HepG2 (cell line): Measurements from ENCODE around the gene TCEANC2. TPM values are rescaled to one million over a fixed set of nuclear protein-coding genes. Genes with fewer than 3 reads are reported as not detected.

Source experiments
- ATAC-seq: fragments of 200-7000 bp; cut with Tn5 transposase; 3 replicates; pipeline ENCODE4 v1.9.1; 2020; ENCODE audit warnings: mild to moderate bottlenecking, moderate library complexity
- BruUV-seq: library from RNA; stranded (reverse); fragments of 400-500 nt; replicated peaks from 2 replicates; lab custom pipeline; 2021; lab: Mats Ljungman, UMichigan
- CTCF ChIA-PET: fragments of 300-600 bp; formaldehyde crosslinking; extraction: SDS; loops from one replicate; lab custom pipeline; 2021; ENCODE audit warnings: low total read pairs, inconsistent platforms, low intra/inter-chr PET ratio; lab: Yijun Ruan, JAX
- POLR2A ChIA-PET: fragments of 350-600 bp; sonication (Branson Sonifier 250); formaldehyde crosslinking; loops from one replicate; lab custom pipeline; 2020; ENCODE audit warnings: antibody characterized with exemption, inconsistent platforms; lab: Yijun Ruan, JAX
- DNase-seq: peaks from one replicate; pipeline ENCODE4 v3.0.0-alpha.2; 2015; ENCODE audit warnings: low spot score
- FAIRE-seq: peaks from 3 replicates; lab custom pipeline; 2011; peaks lifted over from hg19 to GRCh38; lab: Jason Lieb, UNC
- H2AFZ ChIP-seq: one replicate; pipeline ENCODE4 v1.6.1; 2011; ENCODE audit warnings: low read length, inconsistent platforms
- H3K27ac ChIP-seq: fragments of 300-600 bp; 3 replicates; pipeline ENCODE4 v1.8.0; 2011; ENCODE audit warnings: mixed run types, mild to moderate bottlenecking, mixed read lengths, low read length, inconsistent platforms; ENCODE audit not compliant: insufficient read depth; ENCODE audit errors: extremely low read length
- H3K27me3 ChIP-seq, 2 experiments: fragments of 200-600 bp in 1 of 2; 2 replicates in 1 of 2; 3 replicates in 1 of 2; pipeline versions ENCODE4 v1.6.0 to v1.8.0; 2011; ENCODE audit warnings: low read length in 2 of 2, mild to moderate bottlenecking in 2 of 2, moderate library complexity in 2 of 2, inconsistent platforms in 1 of 2; ENCODE audit not compliant: insufficient read depth in 2 of 2, control insufficient read depth in 1 of 2
- H3K36me3 ChIP-seq, 2 experiments: fragments of 200-600 bp in 1 of 2; replicated peaks in 1 of 2; 2 replicates in 1 of 2; 3 replicates in 1 of 2; pipeline versions ENCODE4 v1.5.1 to v1.8.0; 2011; ENCODE audit warnings: low read length in 2 of 2, inconsistent platforms in 1 of 2; ENCODE audit not compliant: insufficient read depth in 2 of 2, control insufficient read depth in 1 of 2
- H3K4me1 ChIP-seq: 2 replicates; pipeline ENCODE4 v1.5.1; 2012; ENCODE audit warnings: low read length, inconsistent platforms; ENCODE audit not compliant: insufficient read depth
- H3K4me2 ChIP-seq: 2 replicates; pipeline ENCODE4 v1.6.0; 2011; ENCODE audit warnings: low read depth, low read length, inconsistent platforms
- H3K4me3 ChIP-seq, 3 experiments: fragments of 200-600 bp in 1 of 3; sonication (generic), shearing (Covaris generic) in 1 of 3; replicated peaks in 1 of 3; 2 replicates each; pipeline ENCODE4 v1.5.1; 2011 to 2016; ENCODE audit warnings: low read length in 3 of 3, inconsistent platforms in 2 of 3, low read depth in 2 of 3, mild to moderate bottlenecking in 2 of 3, control low read depth in 1 of 3, mixed read lengths in 1 of 3; ENCODE audit not compliant: insufficient read depth in 1 of 3
- H3K79me2 ChIP-seq: one replicate; pipeline ENCODE4 v1.6.1; 2011; ENCODE audit warnings: low read length, inconsistent platforms; ENCODE audit not compliant: insufficient read depth
- H3K9ac ChIP-seq: 2 replicates; pipeline ENCODE4 v1.6.0; 2011; ENCODE audit warnings: mild to moderate bottlenecking, low read depth, low read length, inconsistent platforms; ENCODE audit not compliant: insufficient read depth
- H3K9me3 ChIP-seq: 2 replicates; pipeline ENCODE4 v1.5.1; 2012; ENCODE audit warnings: mild to moderate bottlenecking, low read length
- H4K20me1 ChIP-seq: 2 replicates; pipeline ENCODE4 v1.6.0; 2011; ENCODE audit warnings: inconsistent platforms, mild to moderate bottlenecking, low read length, moderate library complexity; ENCODE audit not compliant: insufficient read depth
- HNRNPK ChIP-seq: fragments of 200-400 bp; formaldehyde crosslinking; IDR thresholded peaks from 2 replicates; pipeline ENCODE4 v1.6.1; 2018; ENCODE audit warnings: low read length, low read depth, moderate library complexity, mild to moderate bottlenecking; ENCODE audit not compliant: poor library complexity, severe bottlenecking
- MLLT10 ChIP-seq: sonication (generic); formaldehyde crosslinking; IDR thresholded peaks from 2 replicates; pipeline ENCODE4 v1.4.0; 2020; ENCODE audit warnings: missing genetic modification reagents
- NFYB ChIP-seq: sonication (generic); formaldehyde crosslinking; IDR thresholded peaks from 2 replicates; pipeline ENCODE4 v1.4.0; 2020; ENCODE audit warnings: missing genetic modification reagents
- NR2F1 ChIP-seq, 2 experiments: fragments of 450-650 bp in 1 of 2; formaldehyde crosslinking in 1 of 2; IDR thresholded peaks; 2 replicates each; pipeline versions ENCODE4 v1.5.0 to v1.6.1; 2016 to 2020; ENCODE audit warnings: mild to moderate bottlenecking in 1 of 2, missing compliant biosample characterization in 1 of 2, missing genetic modification reagents in 1 of 2, moderate library complexity in 1 of 2
- SIN3A ChIP-seq: IDR thresholded peaks from 2 replicates; pipeline ENCODE4 v1.6.1; 2011; ENCODE audit warnings: low read depth, mild to moderate bottlenecking, control low read depth, low read length, borderline replicate concordance
- SIN3B ChIP-seq: fragments of 150-350 bp; IDR thresholded peaks from 2 replicates; pipeline ENCODE4 v1.6.1; 2014; ENCODE audit warnings: low read length
- U2AF1 ChIP-seq: fragments of 200-400 bp; formaldehyde crosslinking; optimal IDR thresholded peaks from 2 replicates; pipeline ENCODE3; 2017; ENCODE audit warnings: mild to moderate bottlenecking, low read depth, low read length
- XBP1 ChIP-seq: sonication (generic); formaldehyde crosslinking; IDR thresholded peaks from 2 replicates; pipeline ENCODE4 v1.5.0; 2020; ENCODE audit warnings: missing genetic modification reagents
- ZBTB20 ChIP-seq: sonication (generic); formaldehyde crosslinking; IDR thresholded peaks from 2 replicates; pipeline ENCODE4 v1.8.1; 2023; ENCODE audit warnings: missing genetic modification reagents, low read depth, mild to moderate bottlenecking, borderline replicate concordance
- ZNF709 ChIP-seq: sonication (generic); formaldehyde crosslinking; IDR thresholded peaks from 2 replicates; pipeline ENCODE4 v1.5.0; 2020; ENCODE audit warnings: mild to moderate bottlenecking, missing genetic modification reagents
- ZNF83 ChIP-seq: sonication (generic); formaldehyde crosslinking; IDR thresholded peaks from 2 replicates; pipeline ENCODE4 v1.4.0; 2020; ENCODE audit warnings: missing genetic modification reagents, mild to moderate bottlenecking, borderline replicate concordance
- WGBS: methylation state at CpG from one replicate; pipeline ENCODE4 v1.1.6; 2017; ENCODE audit warnings: low lambda C conversion rate; 5-methylcytosine and 5-hydroxymethylcytosine counted together
- in situ Hi-C: cut with HindIII; loops from 2 replicates; pipeline ENCODE4 v1.10.0; 2017; ENCODE audit warnings: low pct_unique_long_range_greater_than_20kb; ENCODE audit not compliant: extremely low pct_ligation_motif_present
- intact Hi-C: fragments of 100-400 bp; cut with micrococcal nuclease; formaldehyde crosslinking; loops from one replicate; pipeline ENCODE4 v1.10.0; 2022; ENCODE audit not compliant: unreplicated experiment
- polyA plus RNA-seq, 8 experiments: library from polyadenylated mRNA; depleted of rRNA in 3 of 8; stranded (reverse) in 7 of 8; unstranded in 1 of 8; fragments of >200 nt; fragmentation: Illumina TruSeq in 4 of 8; extraction: Trizol in 4 of 8; gene quantifications; 2 replicates each; pipeline versions ENCODE4 v1.2.1 to v1.2.3, GENCODE V29; 2011 to 2016; ENCODE audit warnings: low read depth in 4 of 8, missing spikeins in 1 of 8, mixed read lengths in 1 of 8; ENCODE audit not compliant: insufficient read depth in 1 of 8
- total RNA-seq, 5 experiments: library from RNA; depleted of rRNA; stranded (reverse); fragments of >200 nt; fragmentation: Illumina TruSeq; extraction: Trizol; gene quantifications; 2 replicates each; pipeline ENCODE4 v1.2.3, GENCODE V29; 2016; ENCODE audit warnings: low read depth in 1 of 5

Gene TCEANC2
- total and polyA plus RNA-seq, 2 of the 13 experiments (the other 11 are each of a cell fraction or from before 2014, with no cell fraction given), result 3.8 to 5.0 TPM

- ChIA-PET POLR2A (interaction anchor here (1.0 kb wide), 1 partner anchor 10 kb away, joined by 3 read pairs; no protein-coding TSS in a partner anchor), CTCF (no interaction called here)
- H3K79me2 ChIP-seq, result no peaks in the 10 kb centered on the region
- H2AFZ ChIP-seq, result no peak overlapping the region
- no peaks in the 10 kb centered on the region for H3K36me3 ChIP-seq
- in situ Hi-C loops (no loop called here), intact Hi-C loops (no loop called here)
- TF ChIP-seq U2AF1 (no peak), MLLT10 (CRISPR knock-in tag) (no peak), ZNF709 (no peak), XBP1 (no peak), SIN3A (no peak), HNRNPK (no peak), ZNF83 (CRISPR knock-in tag) (no peak), NR2F1 (CRISPR knock-in tag; IDR thresholded peaks at IDR 0.05) (no peak), SIN3B (no peak), NFYB (CRISPR knock-in tag) (no peak), ZBTB20 (CRISPR knock-in tag) (no peak)
- H3K27me3 ChIP-seq, result peaks cover 0 to 5% of the 10 kb centered on the region in 2 experiments; a peak in 1 of 5 replicates
- ATAC-seq (no peak), DNase-seq (no peak), FAIRE-seq (no peak)
- 42% methylated on average over 3 of the region's 3 CpGs for WGBS
- H4K20me1 ChIP-seq, result no peaks in the 10 kb centered on the region
- H3K9me3 ChIP-seq, result no peaks in the 10 kb centered on the region
- no peak overlapping the region for H3K27ac ChIP-seq
- BruUV-seq, result no TSS peak
- H3K9ac ChIP-seq, result no peak overlapping the region
- peaks cover 27% of the 10 kb centered on the region for H3K4me1 ChIP-seq
- H3K4me3 ChIP-seq, result no peak overlapping the region
- H3K4me2 ChIP-seq, result no peak overlapping the region
These were observed 62.1 kb downstream of the TCEANC2 start for GRCh38 chr1:54115520-54115919.
